Esophagus mucosa (tissue), 1 donor: ENCODE data around the gene RNU11. TPM values are rescaled to one million over a fixed set of nuclear protein-coding genes. Genes with fewer than 3 reads are reported as not detected.
"Not testable (repeated sequence)": the region's sequence is repeated elsewhere in the genome, so short reads cannot be mapped to it uniquely, and the experiment has no call there.

Experiments used
- ATAC-seq: fragments of 200-7000 bp; cut with Tn5 transposase; one replicate; pipeline ENCODE4 v1.9.1; 2020
- total RNA-seq: library from RNA; stranded (reverse); gene quantifications from one replicate; pipeline ENCODE4 v1.2.4, GENCODE V29; 2023
- donor health status: DM: yes; HTN: yes; CAD: no.

The RNU11 gene
- total RNA-seq, 1 donor from 2014 or later: not detected

- no peak for ATAC-seq
Measured at GRCh38 chr1:28663871-28664470, 15.6 kb downstream of the RNU11 start.

GRCh38 chr1:28666806-28667205 is 18.4 kb downstream of the RNU11 start:
- no peak for ATAC-seq

GRCh38 chr1:28668191-28668955 is 20.0 kb downstream of the RNU11 start, which contains the start of gene GMEB1:
TSS of gene GMEB1 (plus strand) at chr1:28668784. CDS start at chr1:28683613, 14,829 bp downstream.
- ATAC-seq: peak; percentile 86

GRCh38 chr1:28668956-28669723 is 20.7 kb downstream of the RNU11 start:
- ATAC-seq: peak; percentile 74

GRCh38 chr1:28671254-28671780 is 22.9 kb downstream of the RNU11 start:
- ATAC-seq: no peak

GRCh38 chr1:28672971-28673370 is 24.6 kb downstream of the RNU11 start:
- ATAC-seq: not testable (repeated sequence)

GRCh38 chr1:28675924-28676257 is 27.5 kb downstream of the RNU11 start:
- ATAC-seq: no peak

GRCh38 chr1:28680151-28680550 is 31.8 kb downstream of the RNU11 start:
- ATAC-seq: no peak

GRCh38 chr1:28682840-28683239 is 34.4 kb downstream of the RNU11 start:
- peak; percentile 75 for ATAC-seq

GRCh38 chr1:28684937-28685336 is 36.5 kb downstream of the RNU11 start:
- ATAC-seq: no peak

GRCh38 chr1:28691627-28692026 is 43.2 kb downstream of the RNU11 start:
- ATAC-seq: not testable (repeated sequence)

Other genes with a start within 250 kb of the RNU11 start
- gene RCC1, start 142.6 kb upstream of the RNU11 start, total RNA-seq: 33.3 TPM
- gene TRNAU1AP, start 95.5 kb upstream of the RNU11 start, total RNA-seq: 24.3 TPM
- 0.40 TPM for gene RAB42, start 56.3 kb upstream of the RNU11 start, total RNA-seq
- 16.5 TPM for gene TAF12, start 5.5 kb upstream of the RNU11 start, total RNA-seq
- 11.1 TPM for gene GMEB1, start 20.2 kb downstream of the RNU11 start, total RNA-seq
- 61.2 TPM for gene YTHDF2, start 88.3 kb downstream of the RNU11 start, total RNA-seq
- gene OPRD1, start 163.6 kb downstream of the RNU11 start, total RNA-seq: not detected